ENCODE data around the gene ECE1.

DNA sequence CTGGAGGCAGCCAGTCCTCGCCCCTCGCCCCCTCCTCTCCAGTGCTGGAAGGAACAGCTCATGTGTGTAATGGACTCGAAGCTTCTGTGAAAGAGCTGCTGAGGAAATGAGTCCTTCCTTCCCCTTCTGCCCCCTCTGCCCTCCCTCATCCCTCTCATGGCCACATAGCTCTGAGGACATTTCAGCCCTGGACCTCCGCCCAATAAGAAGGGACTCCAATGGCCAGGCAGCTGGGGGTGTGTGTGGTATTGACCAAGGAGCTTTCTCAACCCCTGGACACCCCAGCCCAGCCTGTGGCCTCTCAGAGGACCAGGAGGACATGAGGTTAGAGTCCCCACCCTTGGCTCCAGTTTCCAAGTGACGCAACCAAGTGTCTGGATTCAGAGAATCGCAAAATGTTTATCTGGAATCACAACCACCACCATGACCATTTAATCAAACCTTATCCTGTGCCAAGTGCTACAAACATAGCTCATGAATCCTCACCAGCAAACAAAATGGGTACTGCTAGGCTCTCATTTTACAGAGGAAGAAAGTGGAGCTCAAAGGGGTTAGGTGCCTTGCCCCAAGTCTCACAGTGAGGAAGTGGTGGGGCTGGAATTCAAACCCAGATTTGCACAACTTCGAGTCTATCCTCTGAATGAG, 47.8 kb upstream of the ECE1 start:
- TF ChIP-seq, protein P1, sequence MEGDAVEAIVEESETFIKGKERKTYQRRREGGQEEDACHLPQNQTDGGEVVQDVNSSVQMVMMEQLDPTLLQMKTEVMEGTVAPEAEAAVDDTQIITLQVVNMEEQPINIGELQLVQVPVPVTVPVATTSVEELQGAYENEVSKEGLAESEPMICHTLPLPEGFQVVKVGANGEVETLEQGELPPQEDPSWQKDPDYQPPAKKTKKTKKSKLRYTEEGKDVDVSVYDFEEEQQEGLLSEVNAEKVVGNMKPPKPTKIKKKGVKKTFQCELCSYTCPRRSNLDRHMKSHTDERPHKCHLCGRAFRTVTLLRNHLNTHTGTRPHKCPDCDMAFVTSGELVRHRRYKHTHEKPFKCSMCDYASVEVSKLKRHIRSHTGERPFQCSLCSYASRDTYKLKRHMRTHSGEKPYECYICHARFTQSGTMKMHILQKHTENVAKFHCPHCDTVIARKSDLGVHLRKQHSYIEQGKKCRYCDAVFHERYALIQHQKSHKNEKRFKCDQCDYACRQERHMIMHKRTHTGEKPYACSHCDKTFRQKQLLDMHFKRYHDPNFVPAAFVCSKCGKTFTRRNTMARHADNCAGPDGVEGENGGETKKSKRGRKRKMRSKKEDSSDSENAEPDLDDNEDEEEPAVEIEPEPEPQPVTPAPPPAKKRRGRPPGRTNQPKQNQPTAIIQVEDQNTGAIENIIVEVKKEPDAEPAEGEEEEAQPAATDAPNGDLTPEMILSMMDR (conservative IDR thresholded peaks at IDR 0.05; ENCODE audit: low read length), result no peak
- TF ChIP-seq EZH2phosphoT487 (IDR thresholded peaks at IDR 0.05; ENCODE audit: borderline replicate concordance), result no peak
